HG03520 (cell line): Measurements from ENCODE around the gene GGT7.
"Not testable (repeated sequence)": the region's sequence is repeated elsewhere in the genome, so short reads cannot be mapped to it uniquely, and the experiment has no call there.

Experiments
- ATAC-seq: cut with Tn5 transposase; IDR thresholded peaks from one replicate; pipeline ENCODE4 v1.9.1; 2021; ENCODE audit warnings: mild to moderate bottlenecking, moderate library complexity; ENCODE audit not compliant: unreplicated experiment

The GGT7 gene

GRCh38 chr20:34883087-34883688 lies 10.5 kb upstream of the GGT7 start:
- ATAC-seq, result no peak

- ATAC-seq, result no peak
Measured at GRCh38 chr20:34881689-34882088, 9.0 kb upstream of the GGT7 start.

GRCh38 chr20:34880971-34881370 lies 8.3 kb upstream of the GGT7 start:
- ATAC-seq, result not testable (repeated sequence)

GRCh38 chr20:34880215-34880850 lies 7.7 kb upstream of the GGT7 start:
- ATAC-seq, result no peak

- ATAC-seq, result peak; percentile 34
Measured at GRCh38 chr20:34876406-34877282, 4.0 kb upstream of the GGT7 start, which contains the start of gene ACSS2. Gene ACSS2, plus strand, starts transcription at chr20:34876612. Its CDS starts 34 bp downstream, at chr20:34876646.

- peak; percentile 52 for ATAC-seq
Measured at GRCh38 chr20:34875642-34876405, 3.2 kb upstream of the GGT7 start.

GRCh38 chr20:34874094-34874654 lies 1.5 kb upstream of the GGT7 start:
- ATAC-seq, result no peak

- ATAC-seq, result no peak
Measured at GRCh38 chr20:34873583-34874093, 982 bp upstream of the GGT7 start.

- no peak for ATAC-seq
Measured at GRCh38 chr20:34871966-34872621, 562 bp downstream of the GGT7 start.

GRCh38 chr20:34871320-34871926 lies 1.2 kb downstream of the GGT7 start:
- no peak for ATAC-seq

GRCh38 chr20:34864216-34864615 lies 8.4 kb downstream of the GGT7 start:
- ATAC-seq, result no peak

GRCh38 chr20:34863421-34863965 lies 9.2 kb downstream of the GGT7 start:
- ATAC-seq, result no peak

- no peak for ATAC-seq
Measured at GRCh38 chr20:34862724-34863123, 9.9 kb downstream of the GGT7 start.

- ATAC-seq, result no peak
Measured at GRCh38 chr20:34861386-34862084, 11.1 kb downstream of the GGT7 start.

- ATAC-seq, result no peak
Measured at GRCh38 chr20:34859826-34860545, 12.7 kb downstream of the GGT7 start.

GRCh38 chr20:34859367-34859766 lies 13.3 kb downstream of the GGT7 start:
- ATAC-seq, result no peak

GRCh38 chr20:34852298-34852697 lies 20.4 kb downstream of the GGT7 start:
- ATAC-seq, result no peak

GRCh38 chr20:34850969-34851368 lies 21.7 kb downstream of the GGT7 start:
- no peak for ATAC-seq
